ENCODE data around the gene NRF1.

NRF1 gene

DNA sequence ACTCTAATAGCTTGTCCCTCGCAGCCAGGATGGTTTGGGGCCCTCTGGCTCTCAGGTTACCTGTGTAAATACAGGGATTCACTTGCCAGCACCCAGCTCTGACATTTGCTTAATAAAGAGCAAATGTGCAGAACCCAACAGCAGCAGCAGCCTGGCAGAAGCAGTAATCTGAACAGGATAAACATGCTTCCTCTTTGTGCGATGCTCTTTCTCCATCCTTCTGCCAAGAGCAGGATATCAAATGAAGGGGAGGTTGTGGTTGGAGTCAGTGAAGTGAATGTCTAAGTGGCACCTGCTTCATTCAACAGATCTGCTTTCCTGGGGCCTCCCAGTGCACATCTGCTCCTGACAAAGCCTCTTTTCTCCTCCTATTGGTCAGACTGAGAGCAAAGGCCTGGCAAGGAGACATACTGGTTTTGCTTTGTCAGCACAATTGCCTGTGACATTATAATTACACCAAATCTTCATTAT is 130.3 kb downstream of the NRF1 start:
- peak; percentile 72 to 93 (median 90) for DNase-seq

DNA sequence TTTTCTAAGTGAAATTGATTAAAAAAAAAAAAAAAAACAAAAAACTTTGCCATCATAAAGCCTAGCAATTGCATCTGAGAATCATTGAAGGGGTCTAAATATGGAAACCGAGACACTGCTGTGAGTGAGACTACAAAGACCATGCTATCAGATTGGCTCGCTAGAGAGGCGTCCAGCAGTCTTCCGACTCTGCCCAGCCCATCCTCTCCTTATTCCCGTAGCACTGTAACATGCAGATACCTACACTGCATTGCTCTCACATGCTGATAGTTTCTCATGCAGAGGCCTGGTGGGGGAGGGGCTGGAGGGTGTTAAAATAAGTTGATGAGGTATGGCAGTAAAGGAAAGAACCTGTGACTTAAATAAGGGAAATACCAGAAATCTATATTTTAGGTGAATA is 130.7 kb downstream of the NRF1 start:
- peak in 2 of 3 experiments; percentile 41 to 45 for DNase-seq

DNA sequence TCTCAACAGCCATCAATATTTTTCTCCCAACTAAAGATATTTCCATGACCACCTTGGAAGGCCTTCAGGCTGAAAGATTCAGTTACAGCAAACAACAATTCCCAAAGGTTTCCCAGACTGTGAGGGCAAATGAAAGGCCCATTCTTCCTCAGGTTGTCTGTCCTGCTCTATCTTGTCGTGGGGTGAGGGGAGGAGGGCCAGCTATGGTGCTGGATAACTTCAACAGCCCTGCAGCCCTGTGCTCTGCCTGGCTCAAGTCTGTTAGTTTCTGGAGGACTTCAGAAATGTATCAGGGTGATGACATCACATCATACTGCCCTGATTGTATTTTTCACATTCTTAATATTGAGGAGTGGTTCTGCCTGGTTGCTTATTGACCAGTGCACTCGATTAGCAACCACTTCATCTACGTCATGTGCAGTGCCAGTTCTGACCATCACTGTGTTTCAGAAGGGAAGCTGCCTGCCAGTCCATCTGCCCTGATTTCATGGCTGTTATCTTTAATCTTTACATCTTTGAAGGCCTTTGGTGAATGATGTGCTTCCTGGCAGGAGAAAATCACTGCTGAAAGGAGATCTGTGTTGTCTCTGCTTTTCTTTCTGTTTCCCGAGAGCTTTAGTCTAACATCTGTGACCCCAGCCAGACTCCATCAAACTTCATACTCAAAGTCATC is 135.5 kb downstream of the NRF1 start:
- DNase-seq = no peak

DNA sequence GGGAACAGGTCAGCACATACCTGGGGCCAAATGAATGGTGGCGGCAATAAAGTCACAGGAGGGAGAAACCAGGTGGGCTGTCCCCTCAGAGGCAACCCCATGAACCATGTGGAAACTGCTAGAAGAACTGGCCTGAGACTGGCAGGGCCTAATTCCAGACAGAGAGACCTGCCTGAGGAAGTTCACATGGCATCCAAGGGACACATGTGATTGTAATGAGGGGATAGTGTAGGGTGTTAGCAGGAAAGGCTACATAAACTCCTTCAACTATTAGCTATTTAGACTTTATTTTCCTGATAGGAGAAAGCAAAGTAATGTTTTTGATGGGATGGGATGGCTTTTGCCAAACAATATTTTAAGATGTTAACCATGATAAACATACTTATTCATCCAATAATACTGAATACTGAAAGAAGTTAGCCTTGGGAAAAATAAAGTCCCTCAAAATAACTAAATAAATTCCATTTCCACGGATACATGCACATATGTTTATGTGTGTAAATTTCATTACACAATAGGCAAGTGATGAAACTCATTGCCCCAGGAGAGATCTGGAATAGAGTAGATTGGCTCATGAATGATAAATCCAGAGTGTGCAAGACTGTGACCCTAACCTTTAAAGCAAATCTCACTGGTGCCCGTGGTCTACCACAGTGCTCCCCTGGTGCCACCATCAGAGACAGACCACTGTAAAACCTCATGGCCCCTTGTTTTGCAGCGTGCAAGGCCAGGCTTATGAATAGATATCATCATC is 137.0 kb downstream of the NRF1 start:
- DNase-seq = no peak

DNA sequence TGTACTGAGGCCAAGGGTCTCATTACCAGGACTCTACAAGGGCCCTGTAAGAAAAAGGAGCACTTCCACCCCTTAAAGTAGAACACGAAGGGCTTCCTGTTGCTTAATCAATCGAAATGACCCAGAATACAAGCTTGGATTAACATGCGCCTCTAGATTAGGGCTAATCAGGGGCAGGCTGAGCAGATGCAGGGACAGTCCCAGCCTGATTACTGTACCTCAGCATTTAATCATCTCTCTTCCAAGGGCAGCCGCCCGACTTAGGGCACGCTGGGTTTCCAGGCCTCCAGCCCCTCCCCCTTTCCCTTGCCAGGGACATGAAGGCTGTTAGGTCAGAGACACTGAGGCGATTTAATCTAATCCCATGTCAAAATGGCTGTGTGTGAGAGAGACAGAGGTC is 138.6 kb downstream of the NRF1 start:
- DNase-seq = no peak

DNA sequence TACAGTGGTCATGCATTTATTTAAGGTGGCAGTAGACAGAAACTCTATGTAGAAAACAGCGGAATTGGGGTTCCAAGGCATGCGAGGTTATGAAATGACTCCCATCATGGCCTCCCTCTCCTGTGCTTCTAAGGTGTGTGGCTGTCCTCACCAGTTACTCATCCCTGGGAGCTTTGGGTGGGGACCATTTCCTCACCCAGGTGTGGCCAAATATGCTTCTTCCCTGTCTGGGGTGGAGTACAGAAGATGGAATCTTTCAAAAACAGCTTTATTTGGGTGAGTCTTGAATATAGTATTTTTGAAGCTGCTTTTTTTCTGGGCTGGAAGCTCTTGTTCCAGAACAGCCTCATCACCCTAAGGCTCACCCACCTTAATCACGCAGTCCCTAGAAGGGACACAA is 139.0 kb downstream of the NRF1 start:
- no peak for DNase-seq

DNA sequence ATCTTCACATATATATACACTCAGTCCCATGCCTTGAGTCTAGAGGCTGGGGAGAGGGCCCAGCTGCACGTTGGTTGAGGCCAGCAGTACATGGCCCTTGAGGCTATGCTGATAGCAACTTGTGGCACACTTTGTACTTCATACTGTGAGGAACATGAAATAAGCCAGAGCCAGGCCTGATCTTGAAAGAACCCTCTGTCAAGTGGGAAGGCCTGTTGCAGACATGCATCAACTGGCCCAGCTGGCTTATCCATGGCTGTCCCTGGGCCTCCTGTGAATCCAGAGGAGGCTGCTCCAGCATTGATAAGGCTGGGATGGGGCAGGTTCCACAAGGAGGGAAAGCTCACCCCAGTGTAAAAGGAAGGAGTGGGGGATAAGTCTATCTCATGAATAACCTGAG is 140.4 kb downstream of the NRF1 start:
- DNase-seq = no peak

DNA sequence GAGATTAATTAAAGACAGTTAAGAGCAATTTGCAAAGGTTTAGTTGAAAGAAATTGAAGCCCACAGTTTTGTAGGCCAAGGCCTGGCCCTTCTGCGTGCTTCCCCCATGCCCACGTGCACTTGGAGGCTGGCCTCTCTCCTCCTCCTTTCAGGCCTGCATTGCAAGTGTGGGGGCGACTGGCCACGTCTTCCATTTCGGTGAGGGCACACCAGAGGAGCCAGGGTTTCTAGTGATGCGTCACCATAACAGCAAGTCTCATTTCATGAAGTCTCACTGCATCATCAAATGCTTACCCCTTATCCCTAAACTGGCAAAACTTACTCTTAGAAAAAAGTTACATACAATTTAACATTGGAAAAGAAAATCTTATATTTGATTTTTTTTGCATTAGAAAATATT is 141.2 kb downstream of the NRF1 start:
- DNase-seq = no peak

DNA sequence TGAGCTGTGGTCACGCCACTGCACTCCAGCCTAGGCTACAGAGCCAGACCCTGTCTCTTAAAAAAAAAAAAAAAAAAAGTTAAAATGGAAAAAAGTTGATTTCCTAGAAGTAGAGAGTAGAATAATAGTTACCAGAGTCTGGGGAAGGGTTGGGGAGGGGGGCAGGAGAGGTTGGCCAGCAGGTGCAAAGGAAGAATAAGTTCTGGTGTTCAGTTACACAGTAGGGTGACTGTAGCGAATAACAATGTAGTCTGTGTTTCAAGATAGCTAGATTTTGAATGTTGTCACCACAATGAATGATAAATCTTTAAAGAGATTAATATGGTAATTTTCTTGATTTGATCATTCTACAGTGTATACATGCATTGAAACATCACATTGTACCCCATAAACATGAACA is 142.9 kb downstream of the NRF1 start:
- DNase-seq = no peak

DNA sequence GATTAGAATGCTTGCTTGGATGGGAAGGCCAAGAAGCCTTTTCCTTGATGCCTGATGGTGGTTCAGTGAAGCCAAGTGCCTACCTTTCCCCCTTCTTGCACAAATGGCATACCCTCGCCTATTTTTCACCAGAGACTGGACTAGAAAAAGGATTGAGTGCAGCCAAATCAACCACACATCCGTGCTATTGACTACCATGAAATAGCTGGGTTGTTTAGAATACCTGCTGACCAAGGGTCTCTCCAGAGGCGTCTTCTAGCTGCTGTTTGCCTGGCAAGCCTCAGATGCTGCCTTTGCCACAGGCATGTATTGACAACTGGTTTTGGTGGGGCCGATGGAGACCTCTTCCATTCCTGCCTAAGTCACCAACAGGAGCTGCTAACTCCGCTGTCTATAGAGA is 146.5 kb downstream of the NRF1 start:
- no peak for DNase-seq

DNA sequence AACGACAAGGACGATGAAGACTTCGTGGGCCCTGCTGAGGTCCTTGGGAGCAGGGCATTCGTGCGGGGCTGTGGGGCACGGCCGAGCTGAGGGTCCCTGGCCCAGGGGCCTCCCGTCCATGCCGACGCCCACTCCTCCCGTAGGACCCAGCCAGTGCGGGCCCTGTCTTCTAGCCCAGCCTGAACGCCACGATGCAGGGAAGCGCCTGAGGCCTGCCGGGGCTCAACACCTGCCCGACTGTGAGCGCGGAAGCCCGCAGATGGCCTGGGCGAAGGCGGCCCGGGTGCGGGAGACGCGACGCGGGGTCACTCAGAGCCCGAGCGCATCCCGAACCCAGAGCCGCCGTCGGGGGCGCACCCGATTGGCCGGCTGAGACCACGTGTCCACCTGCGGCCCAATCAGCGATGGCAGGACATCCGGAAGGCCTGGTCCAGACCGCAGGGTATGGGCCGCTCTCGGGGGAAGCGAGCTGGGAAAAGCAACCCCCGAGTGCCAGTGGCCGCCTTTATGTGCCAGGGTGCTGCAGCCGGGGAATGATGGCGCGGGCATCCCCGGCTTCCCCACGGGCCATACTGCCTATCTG is 151.0 kb downstream of the NRF1 start:
- DNase-seq = no peak

DNA sequence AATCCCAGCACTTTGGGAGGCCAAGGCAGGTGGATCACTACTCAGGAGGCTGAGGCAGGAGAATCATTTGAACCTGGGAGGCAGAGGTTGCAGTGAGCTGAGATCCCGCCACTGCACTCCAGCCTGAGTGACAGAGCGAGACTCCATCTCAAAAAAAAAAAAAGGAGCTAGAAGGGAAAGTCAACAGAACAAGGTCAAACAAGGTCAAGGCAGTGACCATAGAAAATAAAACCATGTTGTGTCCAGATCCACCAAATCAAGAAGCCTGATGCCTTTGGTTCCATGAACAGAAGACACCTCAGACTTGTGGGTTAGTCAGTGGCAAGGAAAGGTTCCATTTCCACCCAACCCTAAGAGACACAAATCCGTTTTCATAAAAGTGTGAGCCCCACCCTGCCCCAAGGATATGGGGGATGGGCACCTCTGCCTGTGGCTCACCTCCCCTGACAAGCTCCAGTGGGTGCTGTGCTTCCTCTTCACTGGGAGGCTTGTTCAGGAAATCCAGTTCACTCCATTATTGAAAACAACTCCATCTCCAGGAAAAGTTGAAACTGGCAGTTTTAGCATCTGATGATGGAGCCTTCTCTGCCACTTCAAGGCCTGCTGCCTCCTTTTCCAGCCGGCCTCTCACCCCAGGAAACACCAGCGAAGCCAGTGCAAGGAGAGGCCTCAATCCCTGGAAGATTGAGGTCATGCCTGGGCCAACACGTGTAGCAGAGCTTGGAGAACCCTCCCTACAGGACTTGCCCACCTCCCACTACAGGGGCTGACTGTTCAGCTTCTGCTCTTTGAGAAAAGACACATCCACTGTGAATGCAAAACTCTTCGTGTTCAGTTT is 152.9 kb downstream of the NRF1 start:
- DNase-seq = no peak

DNA sequence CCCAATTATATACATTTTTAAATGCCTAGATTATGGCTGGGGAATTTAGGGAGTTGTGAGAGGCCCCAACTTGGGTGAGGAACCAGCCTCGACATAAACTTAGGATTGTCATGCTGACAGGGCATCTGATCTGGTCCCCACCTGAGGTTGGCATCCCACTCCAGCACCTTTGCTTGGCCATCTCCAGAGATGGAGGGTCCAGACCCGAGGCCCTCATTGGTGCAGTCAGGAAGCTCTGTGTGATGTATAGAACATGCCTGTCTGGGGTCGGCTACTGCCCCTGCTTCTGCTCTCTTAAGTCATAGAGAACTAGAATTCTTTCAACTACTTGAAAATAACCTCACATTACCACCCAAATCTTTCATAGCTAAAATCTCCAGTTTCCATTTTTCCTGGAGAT is 153.8 kb downstream of the NRF1 start:
- no peak for DNase-seq

DNA sequence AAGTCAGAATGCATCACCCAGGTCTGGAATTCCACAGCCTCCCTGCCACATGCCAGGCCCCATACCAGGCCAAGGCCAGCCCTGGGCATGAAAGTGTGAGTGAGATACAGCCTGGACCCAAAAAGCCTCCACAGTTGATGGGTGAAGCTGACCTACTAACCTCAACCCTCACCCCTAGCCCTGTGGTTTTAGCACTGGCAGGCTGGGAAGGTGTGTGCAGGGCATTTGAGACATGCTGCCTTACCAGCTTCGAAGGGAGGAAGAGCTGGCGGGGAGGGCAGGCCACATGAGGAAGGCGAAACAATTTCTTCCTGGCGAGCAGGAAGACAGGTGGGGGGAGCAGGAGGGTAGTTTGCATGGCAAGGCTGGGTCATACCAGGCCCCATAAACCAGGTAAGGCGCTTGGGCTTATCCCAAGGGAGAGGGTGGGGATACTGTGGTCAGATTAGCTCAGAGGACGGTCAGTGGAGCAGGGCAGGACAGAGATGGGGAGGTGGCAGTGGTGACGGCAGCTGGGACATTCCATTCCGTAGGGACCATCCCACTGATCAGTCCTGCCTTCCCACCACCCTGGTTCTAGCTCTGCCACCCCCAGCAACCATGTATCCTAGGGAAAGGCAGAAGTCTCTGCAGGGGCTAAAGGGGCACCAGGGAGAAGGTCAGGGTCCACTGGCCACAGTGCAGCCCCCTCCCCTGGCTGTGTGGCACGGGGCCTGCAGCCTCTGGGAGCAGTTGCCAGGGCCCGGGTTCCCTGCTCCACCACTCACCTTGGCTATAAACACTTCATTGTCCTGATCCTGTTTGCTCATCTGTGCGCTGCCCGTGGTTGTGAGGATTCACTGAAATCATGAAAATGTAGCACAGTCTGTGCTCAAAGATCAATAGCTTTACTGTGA is 155.8 kb downstream of the NRF1 start:
- DNase-seq = no peak

DNA sequence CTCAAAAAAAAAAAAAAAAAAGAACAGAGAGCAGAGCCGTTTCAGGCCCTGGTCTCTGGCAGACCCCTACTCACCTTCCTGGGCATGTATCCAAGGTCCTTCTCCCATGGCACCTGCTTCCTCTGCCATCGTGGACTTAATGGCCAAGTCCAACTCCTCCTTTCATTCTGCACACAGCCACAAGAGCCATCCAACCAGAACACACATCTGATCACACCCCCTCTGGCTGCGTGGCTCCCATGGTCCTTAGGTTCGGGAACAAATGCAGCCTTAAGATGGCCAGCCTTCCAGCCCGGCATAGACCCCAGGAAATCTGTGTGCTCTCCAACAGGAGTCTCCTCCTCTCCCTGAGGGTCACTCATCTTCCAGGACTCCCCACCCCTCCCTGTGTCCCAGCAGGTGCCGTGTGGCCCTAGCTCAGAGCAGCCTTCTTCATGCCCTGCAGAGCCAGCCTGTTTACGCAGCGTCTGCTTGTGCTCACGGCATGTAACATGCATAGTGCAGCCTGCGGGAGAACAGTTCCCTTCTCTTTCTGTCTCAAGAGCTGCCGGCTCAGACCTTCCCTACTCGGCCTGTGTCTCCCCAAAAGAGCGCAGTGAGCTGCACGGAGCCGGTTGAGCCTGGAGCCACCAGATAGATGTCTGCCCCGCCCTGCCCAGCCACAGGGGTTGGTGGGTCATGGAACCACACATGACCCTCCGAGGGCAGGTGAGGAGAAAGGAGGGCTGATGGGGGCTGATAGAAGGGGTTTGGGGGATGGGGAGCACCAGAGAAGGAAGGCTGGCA is 157.3 kb downstream of the NRF1 start:
- DNase-seq = peak in 1 of 3 experiments; percentile 69

DNA sequence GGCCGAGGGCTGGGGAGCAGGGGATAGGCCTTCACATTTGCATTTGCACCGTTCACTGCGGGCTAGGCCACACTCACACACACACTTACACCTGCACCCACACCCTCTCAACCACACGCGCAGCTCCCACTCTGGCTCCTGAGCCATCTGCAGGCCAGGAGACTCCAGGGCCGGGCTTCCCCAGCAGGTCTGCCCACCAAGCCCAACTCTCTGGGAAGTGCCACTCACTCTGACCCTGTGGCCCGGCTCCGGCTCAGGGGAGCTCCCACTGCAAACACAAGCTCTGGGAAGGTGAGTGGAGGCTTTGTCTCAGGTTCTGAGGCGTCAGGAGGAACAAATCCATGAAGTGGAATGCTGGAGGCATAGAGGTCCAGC is 157.9 kb downstream of the NRF1 start:
- no peak for DNase-seq

DNA sequence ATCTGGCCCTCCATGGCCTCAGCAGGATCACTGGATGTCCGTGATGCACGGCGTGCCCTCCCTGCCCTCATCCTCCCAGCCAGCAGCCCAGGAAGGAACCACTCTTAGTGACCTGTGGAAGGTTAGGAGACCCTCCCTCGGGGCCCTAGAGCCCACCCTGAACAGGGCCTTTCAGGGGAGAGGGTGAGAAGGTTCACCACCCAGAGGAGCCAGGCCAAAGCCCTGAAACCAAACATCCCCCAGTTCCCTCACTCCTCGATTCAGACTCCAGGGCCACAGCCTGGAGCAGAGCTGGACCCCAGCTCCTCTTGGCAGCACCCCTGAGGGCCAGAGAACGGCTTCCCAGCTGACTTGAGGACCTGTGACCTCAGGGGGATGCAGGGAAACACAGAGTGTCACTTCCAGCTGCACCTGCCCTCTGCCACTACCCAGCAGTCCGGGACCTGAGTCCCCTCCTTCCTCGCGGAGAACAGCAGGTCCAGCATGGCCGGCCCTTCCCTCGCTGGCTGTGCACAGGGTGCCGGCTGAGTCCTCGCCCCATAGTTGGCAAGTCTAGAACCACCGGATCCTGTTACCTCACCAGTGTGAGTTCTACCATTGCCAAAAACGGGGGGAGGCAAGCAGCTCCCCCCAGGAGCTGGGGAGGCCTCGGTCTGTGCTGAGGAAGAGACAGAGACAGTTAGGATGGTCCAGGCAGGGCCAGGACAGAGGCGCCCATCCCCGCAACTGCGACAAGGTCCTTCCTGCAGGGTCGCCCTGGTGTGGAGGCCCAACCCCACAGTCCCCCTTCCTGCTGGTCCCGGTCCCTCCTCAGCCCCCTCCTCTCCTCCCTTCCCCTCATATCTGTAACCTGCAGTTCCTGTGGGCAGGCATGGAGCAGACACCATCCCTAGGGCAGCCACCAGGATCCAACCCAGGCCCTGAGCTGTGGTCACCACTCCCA is 158.6 kb downstream of the NRF1 start:
- DNase-seq = no peak

DNA sequence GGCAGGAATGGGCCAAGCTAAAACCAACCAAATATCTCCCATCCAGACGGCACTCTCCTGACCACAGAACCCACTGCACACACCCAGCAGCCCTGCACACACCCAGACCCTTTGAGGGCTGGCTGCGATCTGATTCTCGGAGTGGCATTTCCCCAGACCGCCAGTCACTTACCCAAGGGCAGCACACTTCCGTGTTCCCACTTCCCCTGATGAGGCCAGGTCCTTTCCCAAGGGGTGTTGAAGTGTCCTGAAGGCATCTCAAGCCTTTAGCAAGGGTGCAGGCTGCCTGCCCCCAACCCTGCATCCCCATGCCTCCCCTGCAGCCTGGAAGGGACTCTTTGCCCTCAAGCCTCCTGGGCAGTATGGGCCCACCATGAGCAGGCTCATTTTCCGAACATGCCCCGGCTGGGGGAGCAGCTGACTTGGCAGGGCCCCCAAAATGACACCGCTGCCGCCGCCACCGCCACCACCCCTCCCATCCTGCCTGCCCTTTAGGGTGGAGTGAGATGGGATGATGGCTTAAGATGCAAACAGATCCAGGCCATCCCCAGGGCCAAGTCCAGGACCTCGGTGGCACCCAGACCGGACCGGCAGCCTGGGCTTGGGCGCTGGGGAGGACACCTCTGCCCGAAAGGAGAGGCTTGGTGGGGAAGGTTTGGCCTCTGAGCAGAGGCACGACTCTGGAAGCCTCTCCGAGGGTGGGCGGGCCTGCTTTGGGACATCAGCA is 159.8 kb downstream of the NRF1 start:
- DNase-seq = no peak

DNA sequence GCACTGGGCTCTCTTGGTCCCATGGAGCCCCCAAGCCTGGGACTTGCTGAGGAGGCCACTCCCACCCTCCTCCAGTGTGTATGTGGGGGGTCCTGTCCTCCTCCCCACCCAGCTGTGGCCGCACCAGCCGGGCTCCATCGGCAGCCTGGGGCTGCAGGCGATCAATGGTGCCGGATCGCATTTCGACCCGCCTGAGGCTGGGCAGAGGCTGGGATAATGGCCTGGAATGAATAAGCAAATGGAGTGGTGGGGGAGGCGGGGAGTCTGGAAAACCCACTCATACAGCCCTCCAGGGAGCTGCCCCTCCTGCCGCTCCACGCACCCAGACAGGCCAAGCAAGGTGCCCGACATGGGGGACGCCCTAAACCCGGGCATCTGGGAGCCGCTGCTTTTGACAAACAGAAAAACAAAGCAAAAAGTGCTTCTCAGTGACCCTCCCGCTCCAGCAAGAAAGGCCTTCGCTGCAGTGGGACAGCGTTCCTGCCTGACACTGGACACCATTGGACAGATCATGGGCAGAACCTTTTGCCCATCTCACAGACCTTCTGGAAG is 160.5 kb downstream of the NRF1 start:
- DNase-seq = no peak
